NCI-H510A treated with DMSO at 0.1 percent for 48 hours (cell line): ENCODE data around the gene PAK4.
A peak's percentile ranks its signal among the peaks of the same experiment; 100 is the strongest.
"Not testable (repeated sequence)": the region's sequence is repeated elsewhere in the genome, so short reads cannot be mapped to it uniquely, and the experiment has no call there.

Source experiments
- DNase-seq: peaks from one replicate; lab custom pipeline; 2025; lab: John Stamatoyannopoulos, UW

Gene PAK4

DNA sequence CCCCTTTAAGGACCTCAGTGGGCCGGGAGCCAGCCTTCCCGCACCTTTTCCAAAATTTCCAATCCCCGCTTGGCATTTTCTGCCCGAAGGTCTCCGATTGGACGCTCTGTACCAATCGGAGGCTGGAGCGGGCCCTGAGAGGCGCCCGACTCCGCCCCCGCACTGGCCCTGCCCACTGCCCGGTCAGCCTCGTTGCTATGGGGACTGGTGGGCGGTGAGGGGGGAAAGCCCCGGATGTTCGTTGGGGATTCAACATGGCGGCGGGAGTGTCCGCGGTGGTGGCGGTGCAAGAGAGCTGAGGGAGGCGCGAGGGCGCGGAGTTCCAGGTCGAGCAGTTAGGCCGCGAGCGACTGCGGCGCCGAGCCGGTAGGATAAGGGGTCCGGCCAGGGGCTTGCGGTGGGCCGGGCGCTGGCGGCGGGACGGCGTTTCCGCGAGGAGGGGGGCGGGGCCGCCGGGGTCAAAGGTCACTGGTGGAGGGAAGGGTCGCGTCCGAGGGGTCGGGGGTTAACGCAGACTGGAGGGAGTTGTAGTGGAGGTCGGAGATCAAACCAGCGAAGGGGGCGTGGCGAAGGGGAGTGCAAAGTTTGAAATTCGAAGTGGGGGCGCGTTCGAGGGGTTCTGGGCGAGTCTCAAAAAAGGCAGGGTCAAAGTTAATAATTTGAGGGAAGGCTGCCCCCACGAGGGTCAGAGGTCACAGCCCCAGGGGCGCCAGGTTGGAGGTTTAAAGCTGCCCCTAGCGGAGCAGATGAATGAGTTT, at the start of gene PAK4:
TSS of gene PAK4 (plus strand) at position 233 of the 758 bp plus-strand sequence. CDS start 43,768 bp downstream, outside the sequence.
- DNase-seq: peak; percentile 97

GRCh38 chr19:39077323-39077722, 48.3 kb upstream of the PAK4 start:
- DNase-seq: no peak

DNA sequence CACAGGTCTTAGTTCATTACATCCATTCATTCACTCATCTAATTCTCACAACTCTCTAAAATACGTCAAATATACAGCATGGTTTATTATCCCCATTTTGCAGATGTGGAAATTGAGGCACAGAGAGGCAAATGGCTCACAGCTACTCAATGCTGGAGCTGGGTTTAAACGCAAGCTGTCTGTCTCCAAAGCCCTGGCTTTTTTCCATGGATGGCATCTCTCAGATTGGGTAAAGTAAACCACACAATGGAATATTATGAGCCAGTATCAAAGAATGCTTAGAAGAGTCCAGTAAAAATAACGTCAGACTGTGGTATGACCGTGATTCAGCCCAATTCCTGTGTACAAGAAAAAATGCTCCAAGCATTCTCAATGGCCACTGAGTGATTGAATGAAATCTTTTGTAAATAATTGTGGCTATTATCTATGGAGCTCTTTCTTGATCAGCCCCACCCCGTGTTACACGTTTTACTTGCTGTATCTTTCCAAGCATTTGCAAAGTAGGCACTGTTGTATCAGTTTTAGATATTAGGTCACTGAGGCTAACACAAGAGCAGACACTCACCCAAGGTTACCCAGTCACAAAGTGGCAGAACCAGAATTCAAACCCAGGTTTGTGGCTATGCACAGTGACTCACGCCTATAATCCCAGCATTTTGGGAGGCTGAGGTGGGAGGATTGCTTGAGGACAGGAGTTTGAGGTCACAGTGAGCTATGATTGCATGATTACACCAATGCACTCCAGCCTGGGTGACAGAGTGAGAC, 47.0 kb upstream of the PAK4 start:
- DNase-seq: no peak

GRCh38 chr19:39080431-39080830, 45.2 kb upstream of the PAK4 start:
- DNase-seq: no peak

DNA sequence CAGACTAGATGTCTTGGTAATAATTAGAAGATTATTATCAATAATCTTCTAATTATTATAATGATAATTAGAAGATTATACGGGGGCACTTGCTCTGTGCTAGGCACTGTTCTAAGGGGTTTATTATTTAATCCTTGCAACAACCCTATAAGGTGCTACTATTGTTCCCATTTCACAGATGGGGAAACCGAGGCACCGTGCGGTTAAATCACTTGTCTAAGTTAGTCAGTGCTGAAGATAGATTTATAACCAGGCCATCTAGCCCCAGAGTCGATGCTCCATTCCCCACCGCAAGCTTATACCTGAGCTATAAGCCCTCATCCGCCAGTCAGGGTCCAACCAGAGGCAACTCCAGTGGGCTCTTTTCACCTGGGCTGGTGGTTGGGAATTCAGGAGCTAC, 43.4 kb upstream of the PAK4 start:
- no peak for DNase-seq

DNA sequence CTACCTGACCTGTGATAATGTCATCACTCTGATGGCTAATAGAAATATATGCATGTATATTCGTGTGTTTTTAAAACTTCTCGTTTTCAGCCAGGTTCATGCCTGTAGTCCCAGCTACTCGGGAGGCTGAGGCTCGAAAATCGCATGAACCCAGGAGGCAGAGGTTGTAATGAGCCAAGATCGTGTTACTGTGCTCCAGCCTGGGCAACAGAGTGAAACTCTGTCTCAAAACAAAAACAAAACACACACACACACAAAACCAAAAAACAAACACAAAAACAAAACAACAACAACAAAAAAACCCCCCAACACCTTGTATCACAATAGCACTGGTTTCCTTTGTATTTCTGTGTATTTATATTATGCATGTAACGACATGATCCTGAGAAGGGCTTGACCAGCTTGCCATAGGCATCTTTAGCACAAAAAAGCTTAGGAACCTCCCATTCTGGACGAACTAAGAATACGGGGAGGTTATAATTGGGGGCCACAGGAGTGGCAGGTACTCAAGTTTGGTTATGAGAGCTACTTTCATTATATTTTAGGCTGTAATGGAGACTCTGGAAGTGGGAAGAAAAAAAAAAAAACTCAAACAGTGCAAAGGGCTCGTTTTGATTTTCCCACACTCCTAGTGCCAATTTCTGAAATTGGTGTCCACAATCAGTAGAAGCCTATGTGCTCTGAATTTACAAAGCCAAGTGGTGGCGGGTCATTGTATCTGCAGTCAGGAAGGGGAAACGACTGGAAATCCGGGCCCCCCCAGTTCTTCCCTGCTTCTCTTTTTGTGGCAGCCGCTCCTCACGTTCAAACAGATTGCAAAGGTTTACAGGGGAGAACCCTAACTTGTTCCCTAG, 42.6 kb upstream of the PAK4 start:
- DNase-seq: no peak

DNA sequence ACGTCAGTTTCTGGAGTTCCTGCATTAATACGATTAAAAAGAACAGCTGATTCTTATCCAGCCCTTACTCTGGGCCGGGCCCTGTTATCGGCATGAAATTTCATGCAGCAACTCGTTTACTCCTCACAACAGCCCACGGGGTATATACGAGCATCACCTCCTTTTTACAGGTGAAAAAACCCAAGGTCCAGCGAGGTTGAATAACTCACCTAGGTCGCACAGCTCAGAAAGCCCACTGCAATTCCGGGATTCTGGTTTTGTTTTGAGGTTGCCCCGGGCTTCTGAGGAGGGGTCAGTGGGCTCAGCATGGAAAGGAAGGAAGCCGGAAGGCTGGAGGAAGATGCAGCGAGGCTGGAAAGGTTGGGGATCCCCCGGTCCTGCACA, 42.0 kb upstream of the PAK4 start:
- DNase-seq: no peak

- DNase-seq: no peak
These were observed 41.4 kb upstream of the PAK4 start, which contains the start of gene ACP7 for GRCh38 chr19:39083983-39084731. Gene ACP7 (plus strand): TSS chr19:39084368. CDS start chr19:39085270, 902 bp downstream.

- no peak for DNase-seq
These were observed 40.9 kb upstream of the PAK4 start for GRCh38 chr19:39084732-39085080.

GRCh38 chr19:39085392-39085791, 40.2 kb upstream of the PAK4 start:
- no peak for DNase-seq

DNA sequence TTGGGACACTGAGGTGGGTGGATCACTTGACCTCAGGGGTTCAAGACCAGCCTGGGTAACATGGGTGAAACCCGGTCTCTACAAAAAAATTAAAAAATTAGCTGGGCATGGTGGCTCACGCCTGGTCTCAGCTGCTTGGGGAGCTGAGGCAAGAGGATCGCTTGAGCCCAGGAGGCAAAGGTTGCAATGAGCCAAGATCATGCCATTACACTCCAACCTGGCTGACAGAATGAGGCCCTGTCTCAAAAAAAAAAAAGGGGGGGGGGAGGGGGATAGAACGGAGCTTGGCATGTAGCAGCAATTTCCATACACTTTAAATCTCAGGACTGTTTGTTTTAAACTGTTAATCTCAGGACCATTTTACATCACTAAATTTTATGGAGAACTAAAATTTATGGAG, 39.2 kb upstream of the PAK4 start:
- no peak for DNase-seq

DNA sequence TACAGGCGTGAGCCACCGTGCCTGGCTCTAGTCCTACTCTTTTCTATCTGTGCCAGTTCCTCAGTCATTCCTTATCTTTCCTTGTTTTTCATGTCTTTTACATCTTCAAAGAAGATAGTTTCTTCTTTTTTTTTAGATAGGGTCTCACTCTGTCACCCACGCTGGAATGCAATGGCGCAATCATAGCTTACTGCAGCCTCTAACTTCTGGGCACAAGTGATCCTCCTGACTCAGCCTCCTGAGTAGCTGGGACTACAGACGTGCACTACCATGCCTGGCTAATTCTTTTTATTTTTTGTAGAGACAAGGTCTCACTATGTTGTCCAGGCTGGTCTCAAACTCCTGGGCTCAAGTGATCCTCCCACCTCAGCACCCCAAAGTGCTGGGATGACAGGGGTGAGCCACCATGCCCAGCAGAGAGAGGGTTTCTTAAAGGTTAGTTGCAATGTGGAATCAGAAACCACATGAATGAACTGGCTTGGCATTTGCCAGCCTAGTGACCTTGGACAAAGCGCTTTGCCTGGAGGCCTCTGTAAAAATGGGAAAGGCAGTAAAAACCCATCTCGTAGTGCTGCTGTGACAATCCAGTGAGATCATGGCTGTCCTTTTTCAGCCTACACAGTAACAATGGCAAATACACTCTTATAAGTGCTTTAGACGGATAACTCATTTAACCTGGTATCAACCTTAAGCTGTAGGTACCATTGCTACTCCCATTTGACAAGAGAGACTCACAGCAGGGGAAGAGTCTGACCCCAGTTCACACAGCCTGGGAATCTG, 37.5 kb upstream of the PAK4 start:
- DNase-seq: no peak

DNA sequence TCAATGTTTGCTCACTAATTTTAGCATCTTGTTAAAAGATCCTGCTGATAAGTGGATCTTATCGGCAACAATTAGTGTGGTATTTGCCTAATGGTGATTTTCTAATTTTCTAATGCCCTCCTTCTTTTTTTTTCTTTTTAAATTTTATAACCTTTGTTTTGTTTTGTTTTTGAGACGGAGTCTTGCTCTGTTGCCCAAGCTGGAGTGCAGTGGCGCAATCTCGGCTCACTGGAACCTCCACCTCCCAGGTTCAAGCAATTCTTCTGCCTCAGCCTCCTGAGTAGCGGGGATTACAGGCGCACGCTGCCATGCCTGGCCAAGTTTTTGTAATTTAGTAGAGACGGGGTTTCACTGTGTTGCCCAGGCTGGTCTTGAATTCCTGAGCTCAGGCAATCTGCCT, 35.6 kb upstream of the PAK4 start:
- not testable (repeated sequence) for DNase-seq

DNA sequence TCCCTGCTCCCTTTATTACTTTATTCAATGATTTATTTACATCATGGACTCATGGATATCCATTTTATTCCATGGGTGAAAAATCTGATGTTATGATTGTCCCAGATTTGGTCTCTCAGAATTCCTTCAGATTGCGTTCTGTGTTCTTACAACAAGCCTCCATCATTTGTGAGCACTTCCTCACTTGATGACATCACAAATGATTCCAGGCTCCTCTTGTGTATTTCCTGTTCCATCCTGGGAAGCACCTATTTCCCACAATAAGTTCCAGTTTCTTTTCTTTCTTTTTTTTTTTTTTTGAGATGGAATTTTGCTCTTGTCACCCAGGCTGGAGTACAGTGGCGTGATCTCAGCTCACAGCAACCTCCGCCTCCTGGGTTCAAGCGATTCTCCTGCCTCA, 34.7 kb upstream of the PAK4 start:
- DNase-seq: no peak

GRCh38 chr19:39095799-39096540, 29.6 kb upstream of the PAK4 start:
- DNase-seq: not testable (repeated sequence)

GRCh38 chr19:39097299-39097698, 28.3 kb upstream of the PAK4 start:
- no peak for DNase-seq

DNA sequence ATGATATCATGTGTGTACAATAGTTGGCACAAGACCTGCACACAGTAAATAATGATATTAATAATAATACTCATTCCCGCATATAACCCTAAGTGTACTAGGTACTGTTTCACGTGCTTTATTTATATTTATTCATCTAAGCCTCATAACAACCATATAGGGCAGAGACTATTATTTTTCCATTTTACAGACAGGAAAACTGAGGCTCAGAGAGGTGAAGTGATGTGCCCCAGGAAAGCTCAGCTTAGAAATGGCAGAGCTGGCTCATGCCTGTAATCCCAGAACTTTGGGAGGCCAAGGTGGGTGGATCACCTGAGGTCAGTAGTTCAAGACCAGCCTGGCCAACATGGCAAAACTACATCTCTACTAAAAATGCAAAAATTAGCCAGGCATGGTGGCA, 27.9 kb upstream of the PAK4 start:
- no peak for DNase-seq

- DNase-seq: no peak
These were observed 27.0 kb upstream of the PAK4 start for GRCh38 chr19:39098365-39099269.

DNA sequence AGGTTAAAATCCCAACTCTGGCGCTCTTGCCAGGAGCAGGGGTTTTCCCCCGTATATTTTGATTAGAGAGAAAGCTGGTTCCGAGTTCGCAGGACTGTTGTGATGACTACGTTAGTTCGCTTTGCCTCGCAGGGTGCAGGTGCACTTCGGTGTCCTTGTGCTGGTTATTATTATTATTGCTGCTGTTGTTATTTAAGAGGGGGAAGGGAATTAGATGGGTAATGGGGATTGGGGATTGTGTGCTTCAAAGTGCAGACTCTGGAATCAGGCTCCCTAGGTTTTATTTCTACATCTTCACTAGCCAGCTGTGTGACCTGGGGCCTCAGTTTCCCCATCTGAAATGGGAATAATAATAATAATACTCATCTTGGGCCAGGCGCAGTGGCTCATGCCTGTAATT, 26.2 kb upstream of the PAK4 start:
- DNase-seq: no peak
